OCI-LY1 (cell line): ENCODE data around the gene SH3GL2.

Experiments
- H2AFZ ChIP-seq: fragments of 200-600 bp; sonication (generic), shearing (Covaris generic); 2 replicates; pipeline ENCODE4 v1.6.0; 2014; ENCODE audit warnings: antibody characterized with exemption, mild to moderate bottlenecking, low read length
- H3F3A ChIP-seq: fragments of 200-600 bp; sonication (generic), shearing (Covaris generic); 2 replicates; pipeline ENCODE4 v1.6.0; 2014; ENCODE audit warnings: mild to moderate bottlenecking, antibody characterized with exemption, low read length, moderate library complexity; ENCODE audit not compliant: insufficient read depth
- H3K27ac ChIP-seq: fragments of 200-600 bp; sonication (generic); 2 replicates; pipeline ENCODE4 v1.5.1; 2014; ENCODE audit warnings: low read length, mixed run types, mild to moderate bottlenecking, low read depth; ENCODE audit not compliant: poor library complexity, severe bottlenecking
- H3K27me3 ChIP-seq: fragments of 200-600 bp; sonication (generic); 2 replicates; pipeline ENCODE4 v1.6.0; 2014; ENCODE audit warnings: antibody characterized with exemption, mild to moderate bottlenecking, low read length, moderate library complexity; ENCODE audit not compliant: insufficient read depth
- H3K36me3 ChIP-seq: fragments of 200-600 bp; sonication (generic); 2 replicates; pipeline ENCODE4 v1.6.1; 2014; ENCODE audit warnings: mild to moderate bottlenecking, antibody characterized with exemption, low read length, moderate library complexity, mixed read lengths; ENCODE audit not compliant: insufficient read depth
- H3K4me1 ChIP-seq: fragments of 200-600 bp; sonication (generic); 2 replicates; pipeline ENCODE4 v1.5.1; 2014; ENCODE audit warnings: mild to moderate bottlenecking, low read length, moderate library complexity; ENCODE audit not compliant: insufficient read depth, severe bottlenecking
- H3K4me2 ChIP-seq: fragments of 200-600 bp; sonication (generic), shearing (Covaris generic); 2 replicates; pipeline ENCODE4 v1.6.1; 2014; ENCODE audit warnings: low read length
- H3K4me3 ChIP-seq: fragments of 200-600 bp; sonication (generic); 2 replicates; pipeline ENCODE4 v1.5.1; 2014; ENCODE audit warnings: low read length, low read depth, mild to moderate bottlenecking, mixed read lengths; ENCODE audit not compliant: poor library complexity, severe bottlenecking
- H3K79me2 ChIP-seq: fragments of 200-600 bp; shearing (Covaris generic); 2 replicates; pipeline ENCODE4 v1.6.1; 2016; ENCODE audit warnings: mixed run types, low read length, mixed read lengths; ENCODE audit not compliant: insufficient read depth
- H3K9ac ChIP-seq: fragments of 200-600 bp; sonication (generic), shearing (Covaris generic); 2 replicates; pipeline ENCODE4 v1.6.1; 2014; ENCODE audit warnings: mild to moderate bottlenecking, low read length, mixed read lengths
- H3K9me2 ChIP-seq: fragments of 200-600 bp; sonication (generic), shearing (Covaris generic); 2 replicates; pipeline ENCODE4 v1.6.1; 2014; ENCODE audit warnings: low read depth, mild to moderate bottlenecking, low read length, mixed read lengths
- H3K9me3 ChIP-seq: fragments of 200-600 bp; shearing (Covaris generic); 2 replicates; pipeline ENCODE4 v1.6.1; 2014; ENCODE audit warnings: low read length, mixed read lengths
- H4K20me1 ChIP-seq: fragments of 200-600 bp; sonication (generic), shearing (Covaris generic); 2 replicates; pipeline ENCODE4 v1.6.0; 2016; ENCODE audit warnings: mild to moderate bottlenecking, low read length; ENCODE audit not compliant: insufficient read depth
- EZH2 ChIP-seq: fragments of 200-600 bp; sonication (generic), shearing (Covaris generic); IDR thresholded peaks from 2 replicates; pipeline ENCODE4 v1.8.0; 2017; ENCODE audit warnings: borderline replicate concordance, mixed run types, mild to moderate bottlenecking, antibody characterized with exemption, low read length, moderate library complexity, mixed read lengths
- TF ChIP-seq, protein P1 (sequence below): fragments of 200-600 bp; sonication (generic), shearing (Covaris generic); IDR thresholded peaks from 2 replicates; pipeline ENCODE4 v1.5.1; 2017; ENCODE audit warnings: mild to moderate bottlenecking, antibody characterized with exemption, low read length, moderate library complexity, mixed read lengths

The SH3GL2 gene

DNA sequence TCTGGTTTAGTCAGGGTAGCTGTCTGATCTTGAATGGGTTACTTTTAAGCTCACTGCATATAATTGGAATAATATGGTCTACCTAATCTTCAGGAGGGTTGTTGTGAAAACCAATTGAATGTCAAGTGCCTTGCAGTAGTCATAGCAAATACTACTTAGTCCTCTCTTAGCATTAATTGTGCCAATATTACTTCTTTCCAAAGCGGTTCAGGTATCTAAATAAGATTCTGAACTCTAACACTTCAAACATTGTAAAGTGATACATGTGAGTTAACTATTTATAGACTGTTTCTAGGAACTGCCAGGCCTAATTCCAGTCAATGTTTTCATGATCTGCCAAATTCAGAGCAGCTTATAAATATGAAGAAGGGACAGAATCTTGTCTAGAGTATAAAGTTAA, 140.2 kb downstream of the SH3GL2 start:
- H3K4me3 ChIP-seq = no peak overlapping the region
- no peaks in the 10 kb centered on the region for H3K9me3 ChIP-seq
- no peaks in the 10 kb centered on the region for H4K20me1 ChIP-seq
- H3K4me2 ChIP-seq = no peak overlapping the region
- no peak overlapping the region for H2AFZ ChIP-seq
- no peak overlapping the region for H3K27ac ChIP-seq
- no peaks in the 10 kb centered on the region for H3K9me2 ChIP-seq
- H3K4me1 ChIP-seq = no peaks in the 10 kb centered on the region
- no peak overlapping the region for H3K9ac ChIP-seq
- no peaks in the 10 kb centered on the region for H3K79me2 ChIP-seq
- no peak for TF ChIP-seq EZH2
- TF ChIP-seq, protein P1, sequence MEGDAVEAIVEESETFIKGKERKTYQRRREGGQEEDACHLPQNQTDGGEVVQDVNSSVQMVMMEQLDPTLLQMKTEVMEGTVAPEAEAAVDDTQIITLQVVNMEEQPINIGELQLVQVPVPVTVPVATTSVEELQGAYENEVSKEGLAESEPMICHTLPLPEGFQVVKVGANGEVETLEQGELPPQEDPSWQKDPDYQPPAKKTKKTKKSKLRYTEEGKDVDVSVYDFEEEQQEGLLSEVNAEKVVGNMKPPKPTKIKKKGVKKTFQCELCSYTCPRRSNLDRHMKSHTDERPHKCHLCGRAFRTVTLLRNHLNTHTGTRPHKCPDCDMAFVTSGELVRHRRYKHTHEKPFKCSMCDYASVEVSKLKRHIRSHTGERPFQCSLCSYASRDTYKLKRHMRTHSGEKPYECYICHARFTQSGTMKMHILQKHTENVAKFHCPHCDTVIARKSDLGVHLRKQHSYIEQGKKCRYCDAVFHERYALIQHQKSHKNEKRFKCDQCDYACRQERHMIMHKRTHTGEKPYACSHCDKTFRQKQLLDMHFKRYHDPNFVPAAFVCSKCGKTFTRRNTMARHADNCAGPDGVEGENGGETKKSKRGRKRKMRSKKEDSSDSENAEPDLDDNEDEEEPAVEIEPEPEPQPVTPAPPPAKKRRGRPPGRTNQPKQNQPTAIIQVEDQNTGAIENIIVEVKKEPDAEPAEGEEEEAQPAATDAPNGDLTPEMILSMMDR = no peak
- no peaks in the 10 kb centered on the region for H3K36me3 ChIP-seq
- H3K27me3 ChIP-seq = no peaks in the 10 kb centered on the region
- H3F3A ChIP-seq = no peaks in the 10 kb centered on the region

DNA sequence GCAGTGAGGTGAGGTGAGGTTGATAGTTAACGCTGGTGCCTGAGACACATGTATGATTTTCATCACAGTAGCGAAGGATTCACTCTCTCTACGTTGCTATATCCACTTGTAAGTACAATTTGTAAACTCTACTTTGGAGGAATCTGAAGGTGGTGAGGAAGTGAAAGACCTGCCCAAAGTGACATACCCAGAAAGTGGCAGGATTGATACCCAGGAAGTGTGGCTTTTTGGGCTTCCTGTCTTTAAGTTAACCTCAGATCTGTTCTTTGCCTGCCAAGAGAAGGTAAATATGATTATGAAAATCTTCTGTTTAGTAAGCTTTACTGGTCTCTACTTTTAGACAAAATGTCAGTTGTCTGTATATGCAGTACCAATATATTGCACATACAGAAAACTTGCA, 143.1 kb downstream of the SH3GL2 start:
- no peak for TF ChIP-seq EZH2
- TF ChIP-seq, protein P1 = no peak
- H3K79me2 ChIP-seq = no peaks in the 10 kb centered on the region
- no peaks in the 10 kb centered on the region for H3K9me2 ChIP-seq
- H3K27ac ChIP-seq = no peak overlapping the region
- no peak overlapping the region for H2AFZ ChIP-seq
- H4K20me1 ChIP-seq = no peaks in the 10 kb centered on the region
- H3K9me3 ChIP-seq = no peaks in the 10 kb centered on the region
- H3K4me1 ChIP-seq = no peaks in the 10 kb centered on the region
- no peak overlapping the region for H3K4me3 ChIP-seq
- no peak overlapping the region for H3K9ac ChIP-seq
- no peaks in the 10 kb centered on the region for H3F3A ChIP-seq
- H3K27me3 ChIP-seq = no peaks in the 10 kb centered on the region
- H3K4me2 ChIP-seq = no peak overlapping the region
- no peaks in the 10 kb centered on the region for H3K36me3 ChIP-seq

DNA sequence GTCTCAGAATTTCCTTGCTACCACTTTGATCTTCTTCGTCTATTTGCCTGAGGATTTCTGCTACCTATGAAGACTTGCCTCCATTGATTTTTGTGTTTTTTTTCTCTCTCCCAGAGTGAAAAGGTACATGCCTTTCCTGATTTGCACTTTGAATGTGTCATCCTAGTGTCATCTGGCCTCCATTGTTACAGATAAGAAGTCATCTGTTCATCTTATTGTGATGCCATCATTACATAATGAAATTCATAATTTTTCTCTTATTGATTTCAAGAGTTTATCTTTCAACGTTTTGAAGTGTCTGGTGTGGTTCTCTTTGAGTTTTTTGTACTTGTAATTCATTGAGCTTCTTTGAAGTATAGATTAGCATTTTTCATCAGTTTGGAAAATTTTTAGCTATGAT, 144.8 kb downstream of the SH3GL2 start:
- H3K4me3 ChIP-seq = no peak overlapping the region
- H3K36me3 ChIP-seq = no peaks in the 10 kb centered on the region
- no peak overlapping the region for H3K9ac ChIP-seq
- no peaks in the 10 kb centered on the region for H3K9me2 ChIP-seq
- H3K9me3 ChIP-seq = no peaks in the 10 kb centered on the region
- H3K4me1 ChIP-seq = no peaks in the 10 kb centered on the region
- H3K27ac ChIP-seq = no peak overlapping the region
- H3F3A ChIP-seq = no peaks in the 10 kb centered on the region
- H4K20me1 ChIP-seq = no peaks in the 10 kb centered on the region
- H3K27me3 ChIP-seq = no peaks in the 10 kb centered on the region
- no peak overlapping the region for H3K4me2 ChIP-seq
- H2AFZ ChIP-seq = no peak overlapping the region
- TF ChIP-seq, protein P1 = no peak
- no peaks in the 10 kb centered on the region for H3K79me2 ChIP-seq
